Eye (tissue), 1 donor: ENCODE results near the gene GNG11.
"Not testable (repeated sequence)": the region's sequence is repeated elsewhere in the genome, so short reads cannot be mapped to it uniquely, and the experiment has no call there.

Experiments
- DNase-seq: peaks from one replicate; pipeline ENCODE4 v3.0.0-alpha.2; 2015

Gene GNG11

DNA sequence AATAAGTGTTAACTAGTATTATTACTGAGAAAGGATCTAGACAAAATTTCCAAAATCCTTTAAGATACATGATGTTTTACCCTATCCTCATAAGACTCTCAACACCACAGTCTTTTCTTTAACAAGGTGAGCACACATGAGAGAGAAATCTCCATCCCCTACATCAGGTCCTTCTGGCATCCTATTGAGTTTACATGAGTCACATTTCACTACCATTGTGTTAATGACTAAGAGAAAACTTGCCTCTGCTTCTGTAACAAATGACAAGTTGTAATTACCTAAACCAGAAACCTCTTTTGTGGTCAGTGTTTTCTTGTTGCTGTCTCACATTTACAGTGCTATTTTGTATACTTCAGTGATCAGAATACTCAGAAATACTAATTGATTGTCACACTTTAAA lies 9.9 kb upstream of the GNG11 start:
- not testable (repeated sequence) for DNase-seq

DNA sequence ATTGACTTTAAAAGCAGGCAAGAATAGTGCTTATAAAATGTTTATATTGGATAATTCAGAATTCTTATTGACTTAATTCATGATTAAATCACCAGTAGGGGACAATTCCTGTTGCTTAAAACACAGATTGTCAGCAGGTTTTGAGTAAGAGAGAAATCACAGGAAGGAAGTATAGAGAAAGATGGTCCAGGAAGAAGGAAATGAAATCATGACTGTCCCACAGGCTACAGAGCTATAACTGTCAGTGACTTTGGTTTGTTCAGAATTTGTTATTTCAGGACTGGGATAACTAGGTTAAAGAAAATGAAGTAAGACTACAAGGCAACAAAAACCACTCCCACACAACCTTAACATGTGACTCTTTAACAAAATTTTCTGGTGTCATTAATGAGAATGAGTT lies 8.3 kb upstream of the GNG11 start:
- no peak for DNase-seq

DNA sequence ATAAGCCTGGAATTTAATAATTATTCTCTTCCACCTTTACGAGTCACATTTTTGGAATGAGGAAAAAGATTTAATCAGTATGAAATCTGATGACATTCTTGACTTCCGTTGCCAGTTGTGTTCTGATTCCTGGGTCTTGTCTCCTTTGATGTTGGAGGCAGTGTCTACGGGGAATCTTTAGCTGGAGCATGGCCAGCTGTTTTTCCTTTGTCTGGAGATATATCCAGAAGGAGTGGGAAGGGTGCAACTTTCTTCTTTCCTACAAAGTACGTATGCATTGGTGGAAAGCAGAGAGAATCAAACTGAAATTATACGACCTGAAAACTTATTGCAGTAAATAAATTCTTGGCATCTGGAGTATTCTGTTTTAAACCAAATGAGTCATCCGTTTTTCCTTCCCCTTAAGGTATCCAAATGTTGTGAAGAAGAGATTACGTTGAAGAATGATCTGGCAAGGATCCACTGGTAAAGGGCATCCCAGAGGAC lies 6.9 kb upstream of the GNG11 start:
- DNase-seq: no peak

DNA sequence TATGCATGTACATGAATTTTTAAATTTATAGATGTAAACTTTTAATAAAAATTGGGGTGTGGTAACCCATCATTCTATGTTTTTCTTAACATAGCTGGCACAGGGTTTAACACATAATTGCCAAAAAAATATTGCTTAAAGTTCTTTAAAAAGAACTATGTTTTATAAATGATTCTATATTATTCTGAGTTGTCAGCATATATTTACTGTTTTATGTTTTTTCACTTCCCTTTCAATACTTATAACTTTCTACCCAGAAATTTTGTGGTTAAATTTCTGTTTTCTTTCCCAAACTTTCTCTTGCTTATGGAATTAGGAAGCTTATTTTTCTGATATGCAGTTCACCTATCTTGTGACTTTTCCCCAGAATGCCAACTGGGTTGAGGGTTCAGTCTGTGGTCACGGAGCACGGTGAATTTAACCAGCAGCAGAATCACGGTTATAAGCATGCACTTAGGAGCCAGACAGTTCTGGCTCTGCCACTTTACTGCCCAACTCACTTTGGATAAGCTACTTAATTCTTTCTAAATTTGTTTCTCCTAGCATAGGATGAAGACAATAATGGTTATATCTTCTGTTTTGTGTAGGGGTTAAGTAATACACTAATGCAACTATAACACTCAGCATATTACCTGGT lies 6.2 kb upstream of the GNG11 start:
- not testable (repeated sequence) for DNase-seq

DNA sequence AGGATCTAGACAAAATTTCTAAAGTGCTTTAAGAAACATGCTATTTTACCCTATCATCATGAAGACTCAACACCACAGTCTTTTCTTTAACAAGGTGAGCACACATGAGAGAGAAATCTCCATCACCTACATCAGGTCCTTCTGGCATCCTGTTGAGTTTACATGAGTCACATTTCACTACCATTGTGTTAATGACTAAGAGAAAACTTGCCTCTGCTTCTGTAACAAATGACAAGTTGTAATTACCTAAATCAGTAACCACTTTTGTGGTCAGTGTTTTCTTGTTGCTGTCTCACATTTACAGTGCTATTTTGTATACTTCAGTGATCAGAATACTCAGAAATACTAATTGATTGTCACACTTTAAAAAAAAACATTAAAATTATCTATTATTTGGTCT lies 5.6 kb upstream of the GNG11 start:
- DNase-seq: not testable (repeated sequence)

DNA sequence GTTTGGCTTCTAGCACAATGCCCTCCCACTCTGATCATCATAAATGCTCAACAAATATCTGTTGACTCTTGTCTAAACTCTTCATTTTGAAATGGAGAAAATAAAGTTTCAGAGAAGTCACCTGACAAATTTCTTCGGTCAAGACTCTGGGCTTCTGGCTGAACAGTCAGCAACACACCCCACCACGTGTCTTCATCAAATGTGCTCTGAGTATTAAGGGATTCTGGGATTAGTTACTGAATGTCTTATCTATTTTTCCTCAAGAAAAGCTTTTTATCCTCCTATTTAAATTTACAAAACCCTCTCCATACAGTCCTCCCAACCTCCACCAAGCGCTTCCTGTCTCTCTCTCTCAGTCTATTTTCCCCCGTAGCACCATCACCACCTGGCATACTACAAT lies 5.2 kb upstream of the GNG11 start:
- DNase-seq: not testable (repeated sequence)

DNA sequence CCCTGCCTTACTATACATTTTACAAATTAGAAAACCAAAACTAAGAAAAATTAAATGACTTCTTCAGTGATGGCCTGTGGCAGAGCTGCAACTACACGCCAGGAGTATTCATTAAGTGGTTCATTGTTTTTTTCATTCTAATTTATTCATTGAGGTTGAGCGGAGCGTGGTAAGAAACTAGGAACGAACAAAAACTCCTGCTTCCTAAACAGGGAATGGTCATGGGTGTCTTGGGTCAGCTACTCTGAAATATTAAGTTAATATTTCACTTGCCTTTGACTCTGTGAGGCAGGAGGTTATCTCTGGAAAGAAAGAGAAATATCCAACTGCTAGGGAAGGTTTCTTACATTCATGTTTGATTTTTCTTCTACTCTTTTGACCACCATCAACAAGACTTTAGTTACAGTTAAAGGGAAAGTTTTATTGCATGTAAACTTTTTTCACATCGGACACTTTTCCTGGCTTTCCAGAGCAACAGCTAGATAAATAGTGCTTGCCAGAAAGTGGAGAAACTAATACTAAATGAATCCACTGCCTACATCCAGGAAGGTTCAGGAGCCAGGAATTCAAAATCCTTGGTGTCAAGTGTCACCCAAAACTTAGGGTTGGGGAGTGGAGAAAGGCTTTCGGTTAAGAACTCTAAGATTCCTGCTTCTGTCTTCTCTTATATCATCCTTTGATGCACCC lies 896 bp upstream of the GNG11 start:
- DNase-seq: peak; percentile 35

DNA sequence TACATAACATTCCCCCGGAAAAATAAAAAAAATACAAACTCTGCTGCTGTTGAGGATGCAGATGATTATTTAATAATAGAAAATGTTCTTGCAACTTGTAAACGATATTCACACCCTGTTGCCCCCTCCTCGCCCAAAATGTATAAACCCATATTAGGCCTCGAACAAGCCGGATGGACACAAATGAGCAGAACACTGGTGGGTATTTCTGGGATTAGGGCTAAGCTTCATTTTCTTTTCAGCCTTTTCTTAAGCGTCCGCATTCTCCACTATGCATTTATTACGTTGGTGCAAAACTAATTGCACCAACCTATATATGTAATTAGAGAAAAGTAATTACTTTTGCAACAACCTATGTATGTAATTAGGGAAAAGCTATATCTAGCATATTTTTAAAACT lies 349 bp upstream of the GNG11 start:
- no peak for DNase-seq

DNA sequence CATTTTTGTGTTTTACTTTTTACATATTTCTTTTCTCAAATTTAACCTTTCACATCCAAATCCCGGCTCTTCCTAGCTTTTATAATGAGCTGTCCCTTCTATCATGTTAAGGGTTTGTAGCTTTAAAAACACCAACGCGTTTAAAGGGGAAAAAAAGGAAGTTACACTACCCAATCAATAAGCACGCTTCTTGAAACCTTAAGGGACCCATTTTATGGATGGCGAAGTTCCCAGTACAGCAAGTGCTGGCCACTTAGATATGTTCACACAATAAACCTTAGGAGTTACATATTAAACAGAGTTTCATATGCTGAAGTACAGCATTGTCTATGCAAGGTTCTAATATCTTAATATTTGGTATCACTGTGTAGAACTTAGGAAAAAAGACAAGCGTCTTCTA lies 1.8 kb downstream of the GNG11 start:
- no peak for DNase-seq

DNA sequence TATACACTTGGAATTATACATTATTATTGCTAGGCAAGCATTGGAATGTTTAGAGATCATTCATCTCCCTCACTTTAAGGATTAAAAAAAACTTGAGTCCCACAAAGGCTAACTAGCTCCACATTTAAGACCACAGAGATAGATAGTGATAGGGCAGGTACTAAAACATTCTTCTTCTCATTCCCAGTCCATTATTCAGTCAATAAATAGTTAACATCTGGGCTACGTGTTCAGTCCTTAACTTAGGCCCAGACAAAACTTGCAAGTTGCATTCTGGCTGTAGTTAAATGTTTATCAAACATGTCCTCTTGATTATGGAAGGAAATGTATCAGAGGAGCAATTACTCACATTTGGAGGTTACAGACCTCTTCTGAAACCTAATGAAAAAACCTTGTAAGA lies 2.4 kb downstream of the GNG11 start:
- DNase-seq: no peak

DNA sequence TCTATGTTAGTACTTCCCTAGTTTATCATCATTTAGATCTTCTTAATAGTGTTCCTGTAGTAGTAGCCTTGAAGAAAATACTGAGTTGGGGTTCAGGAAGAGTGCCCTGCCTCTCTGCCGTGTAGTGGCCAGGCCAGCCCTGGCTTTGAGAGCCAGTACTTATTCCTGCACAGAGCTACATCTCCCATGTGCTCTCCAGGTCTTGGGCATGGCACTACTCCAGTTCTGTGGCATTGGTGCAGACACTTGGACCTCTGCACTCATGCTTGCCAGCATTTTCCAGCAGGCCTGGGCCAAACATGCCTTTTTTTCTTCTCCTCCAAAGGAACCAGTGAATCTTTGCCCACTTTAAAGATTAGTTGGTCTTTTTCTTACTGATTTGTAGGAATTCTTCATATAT lies 5.3 kb downstream of the GNG11 start:
- no peak for DNase-seq

DNA sequence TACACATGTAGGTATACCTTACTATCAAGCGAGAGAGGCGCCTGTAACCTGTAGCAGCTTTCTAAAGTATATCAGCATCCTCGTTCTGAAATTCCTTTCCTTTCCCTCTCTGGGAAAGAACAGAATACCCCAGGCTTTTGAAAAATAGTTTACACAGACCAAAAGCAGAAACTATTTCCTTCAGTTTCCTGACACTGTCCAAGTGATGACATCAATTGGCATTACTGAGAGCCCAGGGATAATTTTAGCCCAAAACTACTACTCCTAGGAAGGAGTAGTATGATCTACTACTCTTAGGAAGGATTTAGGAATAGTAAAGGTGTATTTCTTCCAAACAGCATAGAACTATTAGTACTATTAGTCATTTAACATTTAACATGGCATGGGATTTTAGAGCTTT lies 6.0 kb downstream of the GNG11 start:
- no peak for DNase-seq

DNA sequence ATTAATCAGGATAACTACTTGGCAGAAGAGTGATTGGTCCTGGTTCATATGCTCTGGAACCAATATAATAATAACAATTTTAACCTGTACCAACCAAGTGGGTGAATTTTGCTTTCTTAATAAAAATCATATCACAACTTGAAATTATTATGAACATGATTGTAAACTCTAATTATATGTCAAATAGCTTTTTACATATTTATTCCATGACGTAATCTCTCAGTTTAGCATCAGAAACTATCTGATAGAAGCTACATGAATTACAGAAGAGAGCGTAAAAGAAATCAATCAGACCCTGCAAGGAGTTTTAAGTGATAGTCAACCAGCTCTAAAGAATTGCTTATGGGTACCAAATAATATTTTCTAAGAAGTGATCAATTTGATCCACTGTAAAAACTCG lies 10.1 kb downstream of the GNG11 start:
- no peak for DNase-seq

DNA sequence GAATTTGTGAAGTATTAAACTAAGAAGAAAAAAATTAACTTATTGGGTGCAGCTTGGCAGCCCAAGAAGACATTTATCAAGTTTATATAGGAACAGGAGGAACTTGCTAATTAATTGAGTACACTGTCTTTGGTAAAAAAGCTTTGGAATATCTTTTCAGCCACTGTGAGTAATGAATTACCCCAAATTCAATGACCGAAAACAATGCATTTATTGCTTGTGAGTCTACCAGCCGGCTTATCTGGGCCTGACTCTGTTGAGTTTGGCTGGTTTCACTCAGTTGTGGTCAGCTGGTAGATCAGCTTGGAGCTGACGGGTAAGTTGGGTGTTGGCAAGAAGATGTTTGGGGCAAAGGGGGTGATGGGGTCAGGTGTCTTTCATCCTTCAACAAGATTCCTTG lies 11.6 kb downstream of the GNG11 start:
- DNase-seq: no peak

DNA sequence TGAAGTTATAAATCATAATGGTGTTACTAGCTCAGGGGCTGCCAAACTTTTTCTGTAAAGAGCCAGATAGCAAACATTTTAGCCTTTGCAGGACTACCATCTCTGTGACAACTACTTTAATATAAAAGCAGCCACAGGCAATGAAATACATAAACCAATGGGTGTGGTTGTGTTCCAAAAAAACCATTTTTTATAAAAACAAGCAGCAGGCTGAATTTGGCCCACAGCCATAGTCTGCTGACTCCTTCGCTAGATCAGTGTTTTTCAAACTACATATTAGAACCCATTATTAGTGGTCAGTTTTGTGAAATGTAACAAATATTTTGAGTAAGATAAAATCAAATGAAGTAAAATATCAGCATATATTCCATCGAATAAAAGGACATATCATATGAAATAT lies 13.6 kb downstream of the GNG11 start:
- DNase-seq: no peak

DNA sequence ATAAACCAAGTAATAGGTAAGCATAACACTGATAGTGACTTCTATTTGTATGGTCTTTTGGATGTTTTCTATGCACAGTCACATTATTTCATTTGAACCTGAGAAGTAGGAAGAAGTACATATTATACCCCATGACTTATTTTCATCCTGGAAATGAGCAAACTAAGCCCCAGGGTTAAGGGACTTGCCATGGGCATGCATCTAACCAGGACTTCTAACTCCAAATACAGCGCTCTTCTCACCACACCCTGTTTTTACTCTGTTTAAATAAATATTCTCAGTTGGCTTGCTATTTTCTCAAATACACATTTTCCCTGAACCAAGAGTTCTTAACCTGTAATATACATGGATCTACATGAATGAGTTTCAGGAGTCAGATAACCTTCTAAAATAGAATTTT lies 16.3 kb downstream of the GNG11 start:
- DNase-seq: no peak

DNA sequence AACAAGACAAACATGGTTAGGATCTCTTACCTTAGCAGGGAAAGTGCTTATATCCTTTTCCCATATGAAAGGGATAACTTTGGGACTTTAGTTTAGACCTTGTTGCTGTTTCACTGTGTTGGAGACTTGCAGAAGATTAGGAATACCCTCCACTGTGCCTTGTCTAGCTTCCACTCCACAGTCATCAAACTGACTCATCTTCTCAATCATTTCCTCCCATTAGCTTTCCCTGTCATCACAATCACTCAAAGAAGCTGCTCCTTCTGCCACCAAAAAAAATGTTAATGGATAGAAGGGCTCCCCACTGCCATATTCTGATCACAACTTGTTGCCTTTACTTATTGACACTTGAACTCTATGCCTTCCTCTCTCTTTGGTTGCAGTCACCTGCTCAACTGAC lies 16.8 kb downstream of the GNG11 start:
- no peak for DNase-seq

DNA sequence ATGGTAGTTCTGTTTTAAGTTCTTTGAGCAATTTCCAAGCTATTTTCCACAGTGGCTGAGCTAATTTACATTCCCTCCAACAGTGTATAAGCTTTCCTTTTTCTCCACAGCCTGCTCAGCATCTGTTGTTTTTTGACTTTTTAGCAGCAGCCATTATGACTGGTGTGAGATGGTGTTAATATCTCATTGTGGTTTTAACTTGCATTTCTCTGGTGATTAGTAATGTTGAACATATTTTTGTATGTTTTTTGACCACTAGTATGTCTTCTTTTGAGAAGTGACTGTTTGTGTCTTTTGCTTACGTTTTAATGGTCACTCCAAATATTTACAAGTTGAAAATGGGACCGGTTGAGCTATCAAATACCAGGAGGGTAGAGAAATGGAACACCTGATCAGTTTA lies 20.4 kb downstream of the GNG11 start:
- no peak for DNase-seq

DNA sequence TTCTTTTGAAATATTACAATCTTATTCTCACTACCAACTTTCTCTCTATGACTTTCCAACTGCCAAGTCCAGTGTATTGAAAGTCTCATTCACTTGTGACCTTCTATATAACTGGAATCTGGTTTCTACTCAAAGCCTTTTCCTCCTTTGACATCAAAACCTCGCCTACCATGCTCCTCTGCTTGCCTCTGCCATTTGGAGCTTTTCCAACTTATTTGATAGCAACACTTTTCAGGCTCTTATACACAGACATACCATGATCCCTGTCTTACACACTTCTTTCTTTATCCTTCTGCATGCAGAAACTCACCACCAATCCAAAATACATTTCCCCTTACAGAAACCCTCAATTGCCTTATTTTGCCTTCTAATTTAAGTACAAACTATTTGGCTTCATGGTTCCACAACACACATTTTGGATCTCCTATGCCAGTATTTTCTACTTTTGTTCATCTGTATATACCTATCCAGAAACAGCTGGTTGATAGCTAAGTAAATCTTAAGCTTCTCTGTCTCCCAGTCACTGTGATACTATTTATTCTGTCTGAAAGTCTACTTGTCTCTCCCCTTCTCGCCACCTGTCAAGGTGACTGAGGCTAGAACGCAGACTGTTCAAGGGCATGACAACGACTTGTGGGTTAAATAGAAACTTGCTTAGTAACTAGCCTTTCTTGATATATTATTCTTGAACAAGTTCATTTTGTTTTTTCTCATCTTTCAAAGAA lies 22.4 kb downstream of the GNG11 start:
- no peak for DNase-seq

DNA sequence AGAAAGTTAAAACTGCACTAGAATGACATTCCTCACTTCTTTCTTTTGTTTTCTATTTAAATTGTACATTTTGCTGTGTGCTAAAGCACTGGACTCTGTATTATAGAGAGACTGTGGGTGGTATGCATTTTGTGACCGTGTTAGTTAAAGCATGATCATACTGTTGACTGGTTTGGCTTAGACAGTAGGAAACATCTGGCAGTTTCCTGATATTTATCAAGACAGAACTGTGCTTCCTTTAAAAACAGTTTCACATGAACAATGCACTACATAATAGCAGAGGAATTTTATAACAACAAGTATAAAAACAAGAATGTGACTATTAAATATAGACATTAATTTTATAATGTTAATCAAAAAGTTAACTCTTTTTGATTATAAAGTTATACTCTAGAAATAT lies 23.1 kb downstream of the GNG11 start:
- no peak for DNase-seq

DNA sequence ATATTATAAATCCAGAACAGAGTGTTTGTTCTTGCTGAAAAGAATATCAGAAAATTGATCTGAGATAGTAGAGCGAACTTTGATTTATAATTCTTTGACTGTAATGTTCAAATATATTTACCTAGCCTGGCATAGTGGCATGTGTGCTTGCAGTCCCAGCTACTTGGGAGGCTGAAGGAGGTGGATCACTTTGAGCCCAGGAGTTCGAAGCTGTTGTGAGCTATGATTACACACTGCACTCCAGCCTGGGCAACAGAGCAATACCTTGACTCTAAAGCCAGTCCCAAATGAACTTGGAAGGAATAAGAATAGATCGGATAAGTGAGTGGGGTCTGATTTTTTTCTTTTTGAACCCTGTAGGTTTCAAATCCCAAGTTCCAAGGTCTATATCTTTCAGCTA lies 23.5 kb downstream of the GNG11 start:
- no peak for DNase-seq

DNA sequence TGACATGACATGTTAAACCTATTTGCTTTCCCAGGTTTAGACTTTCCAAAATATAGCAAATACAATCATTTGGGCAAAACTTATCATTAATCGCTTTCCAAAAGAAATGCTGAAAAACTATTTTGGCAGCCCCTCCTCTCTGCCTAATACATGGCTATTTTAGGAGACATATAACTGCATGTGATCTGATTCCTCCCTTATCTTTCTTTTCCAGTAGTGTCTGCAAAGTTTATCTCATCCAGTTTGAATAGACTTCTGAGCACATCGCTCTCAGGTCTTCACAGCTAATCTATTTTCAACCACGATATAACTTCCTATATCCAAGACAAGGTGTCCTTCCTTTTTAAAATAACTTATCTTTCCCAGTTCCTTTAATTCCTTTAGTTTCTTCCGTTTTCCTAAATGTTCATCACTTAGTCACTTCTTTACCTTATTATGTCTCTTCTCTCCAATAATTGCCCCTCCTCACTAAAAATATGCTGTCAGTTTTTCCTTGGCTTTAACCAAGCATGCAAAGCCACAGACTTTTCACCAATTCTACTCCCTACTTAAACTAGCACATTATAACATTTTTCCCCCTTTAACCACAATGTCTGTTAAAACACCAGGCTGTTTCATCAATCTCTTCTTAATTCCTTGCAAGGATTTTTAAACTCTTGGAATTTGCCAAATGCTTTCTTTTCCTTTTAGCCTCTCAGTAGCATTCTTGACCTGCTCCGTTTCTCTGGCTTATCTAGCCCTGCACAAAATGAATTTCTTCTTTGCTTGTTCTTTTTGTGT lies 24.4 kb downstream of the GNG11 start:
- DNase-seq: no peak

DNA sequence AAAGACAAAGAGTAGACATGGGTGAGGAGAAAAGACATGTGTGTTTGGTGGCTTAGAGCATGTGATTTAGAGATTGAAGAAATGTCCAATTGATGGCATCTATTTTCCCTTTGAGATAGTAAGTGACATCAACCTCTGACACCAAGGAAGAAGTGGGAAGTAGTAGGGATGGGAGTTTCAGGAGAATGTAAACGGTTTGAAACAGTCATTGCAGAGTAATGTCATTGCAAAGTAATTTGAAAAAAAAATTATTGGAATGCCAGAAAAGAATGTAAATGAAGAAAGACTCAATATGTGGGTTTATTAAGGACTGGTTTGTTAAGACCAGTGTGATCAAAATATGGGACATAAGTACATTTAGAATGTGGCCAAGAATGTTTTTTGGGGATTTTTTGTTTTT lies 26.6 kb downstream of the GNG11 start:
- no peak for DNase-seq
